B cell (primary cell): ENCODE data around the gene TMEM150A. TPM values are rescaled to one million over a fixed set of nuclear protein-coding genes. Genes with fewer than 3 reads are reported as not detected.

Source experiments
- ATAC-seq: fragments of 200-7000 bp; cut with Tn5 transposase; one replicate; pipeline ENCODE4 v1.10.0; 2021; ENCODE audit warnings: low read depth, mild to moderate bottlenecking, moderate number of reproducible peaks, moderate library complexity
- CTCF ChIA-PET: fragments of 350-600 bp; sonication (Branson Sonifier 250); formaldehyde crosslinking; loops from one replicate; lab custom pipeline; 2021; ENCODE audit warnings: antibody characterized with exemption, inconsistent platforms; lab: Charles Lee
- POLR2A ChIA-PET: fragments of 350-600 bp; sonication (Branson Sonifier 250); formaldehyde crosslinking; loops from one replicate; lab custom pipeline; 2021; ENCODE audit warnings: antibody characterized with exemption; lab: Charles Lee
- DNase-seq: peaks from one replicate; pipeline ENCODE4 v3.0.0; 2013
- H2AFZ ChIP-seq: 2 replicates; pipeline ENCODE4 v1.6.1; 2012; ENCODE audit warnings: mild to moderate bottlenecking, low read depth, low read length; ENCODE audit not compliant: insufficient read depth, poor library complexity, severe bottlenecking
- H3K27ac ChIP-seq, 2 donors: 1 replicate in 1 of 2; 2 replicates in 1 of 2; pipeline ENCODE4 v1.5.1; 2012 to 2013; ENCODE audit warnings: low read length in 2 of 2, mild to moderate bottlenecking in 2 of 2, moderate library complexity in 1 of 2
- H3K27me3 ChIP-seq, 4 experiments: fragments of 200-600 bp in 1 of 4; sonication (generic) in 1 of 4; replicated peaks in 1 of 4; 1 replicate in 2 of 4; 2 replicates in 2 of 4; pipeline versions ENCODE4 v1.6.1 to v1.7.0; 2013 to 2016; ENCODE audit warnings: low read length in 3 of 4, mild to moderate bottlenecking in 2 of 4, mixed read lengths in 1 of 4, moderate library complexity in 1 of 4; ENCODE audit not compliant: insufficient read depth in 4 of 4, control insufficient read depth in 3 of 4; ENCODE audit errors: control extremely low read depth in 1 of 4
- H3K36me3 ChIP-seq, 2 experiments: replicated peaks in 1 of 2; 1 replicate in 1 of 2; 2 replicates in 1 of 2; pipeline versions ENCODE4 v1.6.1 to v1.7.1; 2013; ENCODE audit warnings: low read length in 1 of 2; ENCODE audit not compliant: insufficient read depth in 2 of 2, control insufficient read depth in 1 of 2; ENCODE audit errors: control extremely low read depth in 1 of 2, extremely low read depth in 1 of 2
- H3K4me1 ChIP-seq, 2 donors: fragments of 200-600 bp in 1 of 2; sonication (generic) in 1 of 2; 1 replicate in 1 of 2; 2 replicates in 1 of 2; pipeline versions ENCODE4 v1.5.1 to v1.6.1; 2013 to 2017; ENCODE audit warnings: low read length in 2 of 2; ENCODE audit not compliant: control insufficient read depth in 2 of 2, insufficient read depth in 2 of 2
- H3K4me2 ChIP-seq: replicated peaks from 2 replicates; pipeline ENCODE3; 2012; ENCODE audit warnings: mild to moderate bottlenecking, low read depth, low read length; ENCODE audit not compliant: poor library complexity, severe bottlenecking
- H3K4me3 ChIP-seq, 5 experiments: fragments of 200-600 bp in 1 of 5; sonication (generic) in 1 of 5; 1 replicate in 3 of 5; 2 replicates in 2 of 5; pipeline versions ENCODE4 v1.5.1 to v1.7.0; 2011 to 2016; ENCODE audit warnings: low read length in 4 of 5, mild to moderate bottlenecking in 4 of 5, low read depth in 2 of 5, control low read depth in 1 of 5, moderate library complexity in 1 of 5; ENCODE audit not compliant: insufficient read depth in 1 of 5; ENCODE audit errors: control extremely low read depth in 1 of 5, extremely low read depth in 1 of 5
- H3K79me2 ChIP-seq: fragments of 200-600 bp; sonication (generic); one replicate; pipeline ENCODE4 v1.6.0; 2016; ENCODE audit warnings: low read length; ENCODE audit not compliant: control insufficient read depth, insufficient read depth
- H3K9ac ChIP-seq: fragments of 200-600 bp; sonication (generic); 2 replicates; pipeline ENCODE4 v1.6.1; 2017; ENCODE audit warnings: mild to moderate bottlenecking, low read length, moderate library complexity
- H3K9me3 ChIP-seq, 3 donors: one replicate each; pipeline versions ENCODE4 v1.6.1 to v1.7.1; 2013; ENCODE audit warnings: low read length in 2 of 3; ENCODE audit not compliant: control insufficient read depth in 2 of 3, insufficient read depth in 1 of 3; ENCODE audit errors: control extremely low read depth in 1 of 3
- H4K20me1 ChIP-seq: 2 replicates; pipeline ENCODE4 v1.6.0; 2012; ENCODE audit warnings: mild to moderate bottlenecking, low read length; ENCODE audit not compliant: insufficient read depth, control insufficient read depth, poor library complexity, severe bottlenecking
- H3K27ac Mint-ChIP-seq: one replicate; pipeline ENCODE4 v1.8.0; 2021; ENCODE audit warnings: mixed read lengths
- H3K27me3 Mint-ChIP-seq: one replicate; pipeline ENCODE4 v1.8.0; 2021; ENCODE audit warnings: mixed read lengths
- H3K4me1 Mint-ChIP-seq: one replicate; pipeline ENCODE4 v1.8.0; 2021; ENCODE audit warnings: mixed read lengths
- H3K4me3 Mint-ChIP-seq: one replicate; pipeline ENCODE4 v1.8.0; 2021; ENCODE audit warnings: mixed read lengths
- H3K9me3 Mint-ChIP-seq: one replicate; pipeline ENCODE4 v1.8.0; 2022; ENCODE audit warnings: mixed read lengths; ENCODE audit not compliant: insufficient read depth
- EZH2 ChIP-seq: IDR thresholded peaks from 2 replicates; pipeline ENCODE4 v1.6.1; 2012; ENCODE audit warnings: borderline replicate concordance, low read depth, mild to moderate bottlenecking, moderate library complexity, low read length; ENCODE audit not compliant: insufficient read depth, poor library complexity, severe bottlenecking
- WGBS: methylation state at CpG from one replicate; pipeline ENCODE4 v1.1.5; 2013; ENCODE audit warnings: missing lambda C conversion rate; ENCODE audit not compliant: insufficient coverage; 5-methylcytosine and 5-hydroxymethylcytosine counted together
- intact Hi-C: fragments of 100-400 bp; cut with micrococcal nuclease; formaldehyde crosslinking; loops from one replicate; pipeline ENCODE4 v1.10.0; 2022
- polyA plus RNA-seq: library from polyadenylated mRNA; depleted of rRNA; stranded (reverse); fragments of >200 nt; gene quantifications from 2 replicates; pipeline ENCODE4 v1.2.3, GENCODE V29; 2012
- total RNA-seq, 2 donors: library from RNA; stranded (reverse); fragments of 120-200 nt in 1 of 2; gene quantifications; 1 replicate in 1 of 2; 2 replicates in 1 of 2; pipeline versions ENCODE4 v1.2.3 to v1.2.4, GENCODE V29; 2013 to 2022
- TF ChIP-seq, protein P1 (sequence below): fragments of 200-600 bp; IDR thresholded peaks from one replicate; pipeline ENCODE4 v1.8.0; 2022; ENCODE audit warnings: antibody characterized with exemption, mild to moderate bottlenecking

Gene TMEM150A
- total and polyA plus RNA-seq, 2 donors (not counting 1 experiment from before 2014, with no cell fraction given), result 23.0 to 26.4 TPM

DNA sequence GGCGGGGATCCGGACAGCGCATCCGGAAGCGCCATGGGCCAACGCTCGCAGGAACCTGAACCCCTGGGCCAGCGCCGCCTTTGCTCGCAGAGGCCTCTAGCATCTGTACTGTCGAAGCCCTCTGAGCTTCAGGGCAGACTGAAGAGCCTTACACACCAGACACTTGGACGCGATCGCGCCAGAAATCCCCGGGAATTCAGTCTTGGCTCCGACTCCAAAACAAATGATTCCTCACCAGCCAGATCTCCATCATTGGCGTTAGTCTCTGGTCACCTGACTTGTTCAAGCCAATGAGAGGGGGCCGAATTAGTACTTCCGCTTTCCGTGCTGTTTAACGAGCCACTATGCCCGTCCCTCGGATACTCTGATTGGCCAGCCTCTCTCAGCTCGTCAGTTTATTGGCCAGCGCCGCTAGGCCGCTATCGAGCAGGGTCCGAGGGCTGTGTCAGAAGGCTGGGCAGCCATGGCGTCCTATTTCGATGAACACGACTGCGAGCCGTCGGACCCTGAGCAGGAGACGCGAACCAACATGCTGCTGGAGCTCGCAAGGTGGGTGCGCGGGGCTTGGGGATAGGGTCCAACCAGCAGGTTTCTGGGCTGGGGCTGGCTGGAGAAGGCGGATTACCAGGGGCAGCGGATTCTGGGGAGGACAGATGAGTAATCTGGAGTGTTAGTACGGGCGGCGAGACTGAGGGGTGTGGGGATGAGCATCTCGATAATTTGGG, 7.0 kb downstream of the TMEM150A start, which contains the start of gene RNF181:
Gene RNF181, plus strand, starts transcription at position 445 of the 725 bp plus-strand sequence. Its CDS starts 19 bp downstream, at position 464.
- H3K79me2 ChIP-seq, result peaks cover 40% of the 10 kb centered on the region
- intact Hi-C loops, result loop anchor here (1.0 to 2.0 kb wide), 4 partner anchors 17 to 177 kb away; partner anchors contain the start of genes C2orf68, GGCX and SH2D6

More for the DNA sequence above, 7.0 kb downstream of the TMEM150A start, which contains the start of gene RNF181:
- Histone ChIP-seq H3K36me3 (peaks cover 0 to 28% of the 10 kb centered on the region in 2 experiments), H2AFZ (peak within 1 kb of the TSS; percentile 87), H3K9ac (peak within 1 kb of the TSS; percentile 97), H3K9me3 (no peaks in the 10 kb centered on the region), H4K20me1 (peaks cover 14% of the 10 kb centered on the region), H3K4me3 (peak within 1 kb of the TSS; percentile 65 to 93 (median 86)), H3K4me1 (peaks cover 17 to 23% of the 10 kb centered on the region in 2 donors), H3K27me3 (no peaks in the 10 kb centered on the region), H3K4me2 (peak within 1 kb of the TSS; percentile 83), H3K27ac (peak within 1 kb of the TSS; percentile 76 to 81)
- WGBS, result under 1% methylated on average over 47 of the region's 47 CpGs
- ChIA-PET POLR2A (interaction anchor here (0.5 to 2.9 kb wide), 18 partner anchors 8 to 638 kb away, joined by 3 to 13 read pairs (median 4); partner anchors contain the start of genes C2orf68, MAT2A, SH2D6 and VAMP5), CTCF (interaction anchor here (0.5 to 4.5 kb wide), 7 partner anchors 11 to 204 kb away, joined by 3 to 21 read pairs (median 4); partner anchors contain the start of gene VAMP5)
- Mint-ChIP-seq H3K27ac (peak within 1 kb of the TSS; percentile 95), H3K27me3 (no peaks in the 10 kb centered on the region), H3K4me1 (peaks cover 29% of the 10 kb centered on the region), H3K4me3 (peak within 1 kb of the TSS; percentile 92), H3K9me3 (no peaks in the 10 kb centered on the region)
- ATAC-seq (peak; percentile 100), DNase-seq (peak; percentile 94)
- TF ChIP-seq EZH2, result no peak
- TF ChIP-seq, protein P1, sequence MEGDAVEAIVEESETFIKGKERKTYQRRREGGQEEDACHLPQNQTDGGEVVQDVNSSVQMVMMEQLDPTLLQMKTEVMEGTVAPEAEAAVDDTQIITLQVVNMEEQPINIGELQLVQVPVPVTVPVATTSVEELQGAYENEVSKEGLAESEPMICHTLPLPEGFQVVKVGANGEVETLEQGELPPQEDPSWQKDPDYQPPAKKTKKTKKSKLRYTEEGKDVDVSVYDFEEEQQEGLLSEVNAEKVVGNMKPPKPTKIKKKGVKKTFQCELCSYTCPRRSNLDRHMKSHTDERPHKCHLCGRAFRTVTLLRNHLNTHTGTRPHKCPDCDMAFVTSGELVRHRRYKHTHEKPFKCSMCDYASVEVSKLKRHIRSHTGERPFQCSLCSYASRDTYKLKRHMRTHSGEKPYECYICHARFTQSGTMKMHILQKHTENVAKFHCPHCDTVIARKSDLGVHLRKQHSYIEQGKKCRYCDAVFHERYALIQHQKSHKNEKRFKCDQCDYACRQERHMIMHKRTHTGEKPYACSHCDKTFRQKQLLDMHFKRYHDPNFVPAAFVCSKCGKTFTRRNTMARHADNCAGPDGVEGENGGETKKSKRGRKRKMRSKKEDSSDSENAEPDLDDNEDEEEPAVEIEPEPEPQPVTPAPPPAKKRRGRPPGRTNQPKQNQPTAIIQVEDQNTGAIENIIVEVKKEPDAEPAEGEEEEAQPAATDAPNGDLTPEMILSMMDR, result no peak
